Measurements from ENCODE around the gene PLPPR3.

PLPPR3 gene

GRCh38 chr19:867301-867793, 45.6 kb upstream of the PLPPR3 start:
- H3K4me3 ChIP-seq (ENCODE audit: low read length), result no peak overlapping the region
- no peak for TF ChIP-seq CTCF (conservative IDR thresholded peaks at IDR 0.05; ENCODE audit: low read length)
- DNase-seq (ENCODE audit: low read depth), result no peak

- H3K4me3 ChIP-seq (ENCODE audit: low read length), result no peak overlapping the region
- DNase-seq (ENCODE audit: low read depth), result no peak
- no peak for TF ChIP-seq CTCF (conservative IDR thresholded peaks at IDR 0.05; ENCODE audit: low read length)
Observed at GRCh38 chr19:866769-867300, 45.1 kb upstream of the PLPPR3 start.

GRCh38 chr19:863315-863620, 41.5 kb upstream of the PLPPR3 start:
- no peak for DNase-seq (ENCODE audit: low read depth)
- no peak for TF ChIP-seq CTCF (conservative IDR thresholded peaks at IDR 0.05; ENCODE audit: low read length)
- no peak overlapping the region for H3K4me3 ChIP-seq (ENCODE audit: low read length)

- no peak for TF ChIP-seq CTCF (conservative IDR thresholded peaks at IDR 0.05; ENCODE audit: low read length)
- no peak for DNase-seq (ENCODE audit: low read depth)
- no peak overlapping the region for H3K4me3 ChIP-seq (ENCODE audit: low read length)
Observed at GRCh38 chr19:862581-863314, 41.0 kb upstream of the PLPPR3 start.

GRCh38 chr19:861756-862580, 40.2 kb upstream of the PLPPR3 start:
- no peak overlapping the region for H3K4me3 ChIP-seq (ENCODE audit: low read length)
- no peak for TF ChIP-seq CTCF (conservative IDR thresholded peaks at IDR 0.05; ENCODE audit: low read length)
- DNase-seq (ENCODE audit: low read depth), result no peak

GRCh38 chr19:861141-861755, 39.5 kb upstream of the PLPPR3 start:
- H3K4me3 ChIP-seq (ENCODE audit: low read length), result no peak overlapping the region
- TF ChIP-seq CTCF (conservative IDR thresholded peaks at IDR 0.05; ENCODE audit: low read length), result no peak
- DNase-seq (ENCODE audit: low read depth), result no peak
